ENCODE data around the gene ATRNL1.
A peak's percentile ranks its signal among the peaks of the same experiment; 100 is the strongest.

ATRNL1 gene

GRCh38 chr10:115957786-115958442, 864.7 kb downstream of the ATRNL1 start:
- no peak for DNase-seq

GRCh38 chr10:115963848-115964247, 870.7 kb downstream of the ATRNL1 start:
- no peak for DNase-seq

DNA sequence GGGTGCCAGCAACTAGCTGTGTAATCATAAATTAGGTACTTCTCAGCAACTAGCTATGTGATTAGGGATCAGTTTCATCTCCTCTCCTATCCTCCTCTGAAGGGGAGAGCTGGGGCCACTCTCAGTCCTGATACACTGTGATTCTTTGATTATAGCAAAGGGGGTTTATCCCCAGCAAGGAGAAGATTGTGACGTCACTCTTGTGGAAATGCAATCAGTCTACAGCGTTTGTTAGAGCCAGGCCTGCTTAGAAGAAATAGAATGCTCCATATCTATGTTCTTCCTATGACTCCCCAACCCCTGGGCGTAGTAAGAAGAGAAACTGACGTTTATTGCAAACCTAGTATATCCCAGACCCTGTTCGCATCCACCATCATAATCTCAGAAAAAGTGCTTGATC, 871.7 kb downstream of the ATRNL1 start:
- no peak for DNase-seq

DNA sequence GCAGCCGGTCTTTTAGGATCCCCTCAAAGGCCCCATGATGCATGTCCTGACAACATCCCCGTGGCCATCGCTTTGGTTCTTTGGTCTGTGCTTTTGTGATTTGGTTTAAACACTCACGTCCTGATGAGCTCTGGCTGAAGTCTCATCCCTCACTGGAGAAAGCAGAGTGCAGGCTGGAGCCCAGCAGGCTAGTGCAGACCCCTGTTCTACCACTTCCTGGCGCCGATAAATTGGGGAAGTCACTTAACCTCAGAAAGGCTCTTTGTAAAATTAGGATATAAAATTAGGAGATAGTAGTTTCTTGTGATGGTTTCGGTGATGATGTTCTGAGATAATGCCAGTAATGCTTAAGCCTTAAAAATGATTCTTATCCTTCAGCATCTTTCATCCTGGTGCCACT, 872.2 kb downstream of the ATRNL1 start:
- DNase-seq = no peak

DNA sequence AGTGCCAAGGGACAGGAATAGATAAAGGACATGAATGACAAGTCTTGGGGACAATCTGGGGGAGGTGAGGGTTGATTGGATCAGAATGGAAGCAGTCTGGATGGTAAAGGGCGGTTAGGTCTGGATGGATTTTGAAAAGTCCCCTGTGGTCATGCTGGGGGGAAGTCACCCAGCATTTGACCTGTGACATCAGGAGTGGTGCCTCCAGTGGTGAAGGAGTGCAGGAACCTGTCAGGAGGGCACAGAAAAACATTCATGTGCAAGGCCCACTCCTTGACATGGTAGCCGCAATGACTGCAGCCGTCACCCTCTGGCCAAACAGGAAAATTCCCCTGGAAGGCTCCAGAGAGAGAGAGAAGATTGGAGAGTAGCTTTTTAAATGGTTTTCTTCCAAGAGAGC, 875.1 kb downstream of the ATRNL1 start:
- no peak for DNase-seq

- no peak for DNase-seq
Measured at GRCh38 chr10:115969591-115969990, 876.4 kb downstream of the ATRNL1 start.

GRCh38 chr10:115971921-115972320, 878.8 kb downstream of the ATRNL1 start:
- no peak for DNase-seq

DNA sequence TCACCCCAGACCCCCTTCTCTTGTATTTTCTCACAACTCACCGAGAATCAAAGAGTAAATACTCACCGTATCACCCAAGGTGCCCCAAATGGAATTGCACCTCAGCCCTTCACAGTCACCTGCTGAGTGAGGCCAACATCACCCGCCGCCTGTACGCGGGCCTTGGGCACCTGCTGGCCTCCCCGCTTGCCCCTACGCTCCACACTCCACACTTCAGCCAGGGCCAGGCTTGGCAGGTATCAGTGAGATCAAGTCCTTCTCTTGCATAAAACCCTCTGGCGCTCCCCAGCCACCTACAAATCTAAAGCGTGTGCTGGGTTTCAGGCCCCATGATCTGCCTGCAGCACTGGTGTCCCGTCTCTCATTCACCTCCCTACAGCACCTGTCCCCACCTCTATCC, 879.3 kb downstream of the ATRNL1 start:
- no peak for DNase-seq

GRCh38 chr10:115974351-115974750, 881.2 kb downstream of the ATRNL1 start:
- DNase-seq = no peak

GRCh38 chr10:115974816-115975430, 881.8 kb downstream of the ATRNL1 start:
- DNase-seq = no peak

GRCh38 chr10:115975506-115975905, 882.3 kb downstream of the ATRNL1 start:
- DNase-seq = no peak

DNA sequence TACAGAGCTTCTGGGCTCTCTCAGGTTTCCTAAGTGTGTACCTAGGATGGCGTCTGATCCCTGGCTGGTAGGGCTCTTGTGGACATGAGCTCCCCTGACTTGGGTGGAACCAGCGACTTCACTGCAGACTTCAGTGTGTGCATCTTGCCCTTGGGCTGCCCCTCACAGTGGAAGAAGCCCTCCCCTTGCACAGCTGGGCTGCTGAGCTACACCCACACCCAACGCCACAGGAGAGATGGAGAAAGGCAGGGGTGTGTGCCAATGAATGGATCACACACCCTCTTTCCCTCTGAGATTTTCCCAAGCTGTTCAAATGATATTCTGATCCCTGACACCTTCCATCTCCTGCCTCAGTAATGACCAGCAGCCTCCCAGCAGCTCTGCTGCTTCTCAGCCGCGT, 883.2 kb downstream of the ATRNL1 start:
- DNase-seq = no peak

- DNase-seq = no peak
Measured at GRCh38 chr10:115977855-115978254, 884.7 kb downstream of the ATRNL1 start.

DNA sequence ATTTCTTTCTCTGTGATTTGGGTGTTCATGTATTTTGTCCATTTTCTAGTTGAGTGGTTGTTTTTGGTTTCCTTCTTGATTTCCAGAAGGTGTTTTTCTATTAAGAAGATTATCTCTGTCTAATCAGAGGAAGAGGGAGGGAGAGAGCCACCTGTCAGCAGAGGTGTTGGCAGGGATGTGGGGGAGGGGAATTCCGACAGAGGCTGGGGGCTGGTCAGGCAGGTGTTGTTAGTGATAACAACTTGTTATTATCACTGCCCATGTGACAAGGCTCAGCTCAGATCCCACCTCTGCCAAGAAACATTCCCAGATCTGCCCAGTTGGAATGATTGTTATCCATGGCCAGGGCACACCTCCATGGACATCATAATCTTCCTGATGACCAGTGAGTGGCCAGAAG, 886.4 kb downstream of the ATRNL1 start:
- no peak for DNase-seq

- DNase-seq = no peak
Measured at GRCh38 chr10:115980470-115980869, 887.3 kb downstream of the ATRNL1 start.

GRCh38 chr10:115981081-115981480, 887.9 kb downstream of the ATRNL1 start:
- no peak for DNase-seq

- no peak for DNase-seq
Measured at GRCh38 chr10:115982076-115982475, 888.9 kb downstream of the ATRNL1 start.

- no peak for DNase-seq
Measured at GRCh38 chr10:115982526-115982925, 889.4 kb downstream of the ATRNL1 start.

DNA sequence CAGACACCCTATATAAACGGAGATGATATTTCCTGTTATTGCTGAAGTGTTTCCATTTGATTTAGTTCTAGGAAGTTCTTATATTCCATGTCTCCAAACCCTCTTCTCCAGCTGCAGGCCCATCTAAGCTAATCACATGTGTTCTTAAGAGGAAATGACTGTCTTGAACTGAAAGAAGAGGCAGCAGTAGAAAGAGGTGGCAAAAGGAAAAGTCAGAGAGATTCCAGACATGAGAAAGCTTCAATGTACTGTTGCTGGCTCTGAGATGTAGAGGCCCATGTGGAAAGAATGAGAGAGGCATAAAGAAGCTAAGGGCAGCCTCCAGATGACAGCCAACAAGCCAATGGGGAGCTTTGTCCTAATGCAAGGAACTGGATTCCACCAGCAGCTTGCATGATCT, 892.6 kb downstream of the ATRNL1 start:
- no peak for DNase-seq

GRCh38 chr10:115988380-115988779, 895.2 kb downstream of the ATRNL1 start:
- no peak for DNase-seq

DNA sequence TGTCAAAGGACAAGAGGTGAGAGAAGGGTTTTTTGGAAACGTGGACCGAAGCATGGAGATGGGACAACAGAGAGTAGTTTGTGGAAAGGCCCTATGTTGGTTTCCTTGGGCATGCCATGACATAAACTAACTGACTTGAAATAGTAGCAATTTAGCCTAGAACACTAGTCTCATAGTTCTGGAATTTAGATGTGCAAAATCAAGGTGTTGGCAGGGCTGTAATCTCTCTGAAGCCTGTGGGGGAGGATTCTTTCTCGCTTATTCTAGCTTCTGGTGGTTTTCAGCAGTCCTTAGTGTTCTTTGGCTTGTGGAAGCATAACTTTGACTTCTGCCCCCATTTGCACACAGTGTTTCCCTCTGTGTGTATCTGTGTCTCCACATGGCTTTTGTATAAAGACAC, 896.5 kb downstream of the ATRNL1 start:
- DNase-seq = peak; percentile 11

DNA sequence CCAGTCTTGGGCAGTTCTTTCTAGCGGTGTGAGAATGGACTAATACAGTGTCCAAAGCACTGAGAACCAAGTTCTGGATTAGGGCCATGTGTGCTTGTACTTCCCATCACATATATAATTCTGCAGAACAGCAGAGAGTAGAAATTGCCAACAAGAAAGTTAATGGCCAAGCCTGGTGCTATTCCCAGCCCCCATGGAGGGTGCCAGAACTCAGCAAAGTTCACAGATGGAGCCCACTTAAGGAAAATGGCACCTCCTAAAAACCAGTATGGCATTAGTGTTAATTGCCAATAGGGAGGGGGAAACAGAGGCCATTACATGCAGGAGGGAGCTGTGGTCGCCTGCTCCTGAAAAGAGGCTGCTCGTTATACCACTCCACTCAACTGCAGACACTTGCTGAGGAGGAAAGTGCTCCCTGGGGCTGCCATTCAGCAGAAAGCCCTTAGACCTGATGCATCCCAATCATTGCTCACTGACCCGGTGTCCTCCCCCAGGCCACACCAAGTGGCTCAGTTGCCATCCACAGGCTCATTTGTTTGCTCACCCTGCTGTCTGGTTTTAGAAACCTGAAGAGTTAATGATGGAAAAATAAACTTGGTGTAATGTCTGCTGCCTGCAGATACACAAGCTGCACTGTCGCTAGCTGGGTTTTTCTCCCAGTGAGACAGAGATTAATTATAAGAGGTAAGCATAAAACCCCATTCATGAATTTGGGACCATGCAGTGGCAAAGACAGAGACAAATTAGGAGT, 899.2 kb downstream of the ATRNL1 start:
- no peak for DNase-seq

GRCh38 chr10:115996031-115996430, 902.9 kb downstream of the ATRNL1 start:
- no peak for DNase-seq

GRCh38 chr10:115998301-115998700, 905.1 kb downstream of the ATRNL1 start:
- no peak for DNase-seq
